HG03060 (cell line): ENCODE measurements around the gene ARHGAP36.

ENCODE experiments used
- ATAC-seq: cut with Tn5 transposase; IDR thresholded peaks from one replicate; pipeline ENCODE4 v1.9.1; 2021; ENCODE audit warnings: low read depth, moderate number of reproducible peaks; ENCODE audit not compliant: unreplicated experiment

The ARHGAP36 gene

DNA sequence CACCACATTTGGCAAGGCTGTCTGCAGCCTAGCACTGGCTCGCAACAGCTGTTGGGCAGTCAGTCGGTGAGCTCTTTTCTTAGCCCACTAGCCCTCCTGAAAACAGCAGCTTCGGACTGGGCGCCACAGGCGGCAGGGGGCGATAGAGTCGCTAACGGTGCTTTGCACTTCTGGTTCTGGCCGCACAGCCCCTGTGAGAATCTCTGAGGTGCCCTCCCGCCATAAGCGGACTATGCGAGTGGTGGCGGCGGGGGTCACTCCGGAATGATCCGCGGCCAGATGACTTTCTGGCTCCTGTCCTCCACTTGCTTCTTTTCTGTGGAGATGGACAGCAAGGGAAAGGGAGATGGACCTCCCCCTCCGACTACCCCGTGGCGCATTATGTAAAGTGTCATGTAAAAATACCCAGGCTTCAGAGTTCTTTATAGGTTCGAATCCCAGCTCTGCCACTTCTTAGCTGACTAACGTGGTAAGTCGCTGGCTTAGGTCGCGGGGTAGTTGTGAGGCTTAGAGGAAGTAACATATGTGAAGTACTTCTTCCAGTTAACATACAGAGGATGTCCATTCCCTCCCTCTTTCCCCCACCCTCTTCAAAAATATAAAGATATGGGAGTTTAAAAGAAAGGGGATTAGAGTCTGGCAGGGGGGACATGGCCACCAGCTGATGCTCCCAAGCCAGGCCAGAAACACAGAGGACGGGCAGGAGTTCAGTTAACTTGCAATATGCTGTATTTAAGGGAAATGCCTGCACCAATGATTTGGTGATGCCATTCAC, 11.0 kb downstream of the ARHGAP36 start:
- no peak for ATAC-seq

DNA sequence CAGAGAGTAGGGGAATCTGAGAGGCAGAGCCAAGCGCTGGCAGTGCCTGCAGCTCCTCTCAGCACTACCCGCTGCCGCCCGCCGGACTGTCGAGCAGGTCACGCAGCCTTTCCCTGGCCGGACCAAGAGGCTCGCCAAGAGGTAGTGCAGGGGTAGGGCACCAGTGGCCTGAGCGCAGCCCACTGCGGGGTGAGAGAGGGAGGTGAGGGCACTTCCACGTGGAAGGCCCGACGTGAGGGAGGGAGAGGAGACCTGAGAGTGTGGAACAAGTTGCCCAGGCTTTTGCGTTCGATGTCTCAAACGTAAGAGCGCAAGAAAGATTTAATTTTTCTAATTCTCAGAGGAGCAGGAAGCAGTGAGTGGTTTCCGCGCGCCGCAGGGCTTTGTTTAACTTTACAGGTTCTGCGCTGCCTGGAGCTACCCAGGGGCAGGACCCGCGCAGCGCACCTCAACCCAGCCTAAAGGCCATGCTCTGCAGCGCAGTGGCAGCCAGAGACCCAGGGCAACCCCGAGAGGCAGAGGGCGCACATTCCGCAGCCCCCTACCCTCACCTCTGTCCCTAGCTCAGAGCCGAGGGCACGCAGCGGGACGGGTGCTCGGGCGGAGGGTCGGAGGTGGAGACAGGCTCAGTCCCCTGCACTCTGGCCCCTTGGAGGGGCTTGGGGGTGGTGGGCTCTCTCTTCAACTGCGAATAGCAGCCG, 14.9 kb downstream of the ARHGAP36 start:
- ATAC-seq, result no peak

DNA sequence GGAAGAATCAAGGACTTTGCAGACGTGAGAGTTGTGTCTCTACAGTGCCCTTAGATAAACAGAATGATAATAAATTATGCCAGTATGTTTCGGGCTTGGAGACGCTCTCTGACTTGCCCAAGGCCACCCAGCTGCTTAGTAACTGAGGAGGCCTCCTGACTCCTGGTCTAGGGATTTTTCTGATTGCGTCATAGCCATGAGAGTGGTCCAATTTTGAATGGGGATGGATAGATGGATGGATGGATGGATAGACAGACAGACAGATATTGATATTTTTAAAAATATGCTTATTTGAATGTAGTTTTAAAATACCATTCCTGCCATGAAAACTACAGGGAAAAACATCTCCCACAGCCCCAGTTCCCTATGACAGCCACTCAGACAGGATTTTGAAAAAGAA, 15.5 kb downstream of the ARHGAP36 start:
- ATAC-seq, result no peak

DNA sequence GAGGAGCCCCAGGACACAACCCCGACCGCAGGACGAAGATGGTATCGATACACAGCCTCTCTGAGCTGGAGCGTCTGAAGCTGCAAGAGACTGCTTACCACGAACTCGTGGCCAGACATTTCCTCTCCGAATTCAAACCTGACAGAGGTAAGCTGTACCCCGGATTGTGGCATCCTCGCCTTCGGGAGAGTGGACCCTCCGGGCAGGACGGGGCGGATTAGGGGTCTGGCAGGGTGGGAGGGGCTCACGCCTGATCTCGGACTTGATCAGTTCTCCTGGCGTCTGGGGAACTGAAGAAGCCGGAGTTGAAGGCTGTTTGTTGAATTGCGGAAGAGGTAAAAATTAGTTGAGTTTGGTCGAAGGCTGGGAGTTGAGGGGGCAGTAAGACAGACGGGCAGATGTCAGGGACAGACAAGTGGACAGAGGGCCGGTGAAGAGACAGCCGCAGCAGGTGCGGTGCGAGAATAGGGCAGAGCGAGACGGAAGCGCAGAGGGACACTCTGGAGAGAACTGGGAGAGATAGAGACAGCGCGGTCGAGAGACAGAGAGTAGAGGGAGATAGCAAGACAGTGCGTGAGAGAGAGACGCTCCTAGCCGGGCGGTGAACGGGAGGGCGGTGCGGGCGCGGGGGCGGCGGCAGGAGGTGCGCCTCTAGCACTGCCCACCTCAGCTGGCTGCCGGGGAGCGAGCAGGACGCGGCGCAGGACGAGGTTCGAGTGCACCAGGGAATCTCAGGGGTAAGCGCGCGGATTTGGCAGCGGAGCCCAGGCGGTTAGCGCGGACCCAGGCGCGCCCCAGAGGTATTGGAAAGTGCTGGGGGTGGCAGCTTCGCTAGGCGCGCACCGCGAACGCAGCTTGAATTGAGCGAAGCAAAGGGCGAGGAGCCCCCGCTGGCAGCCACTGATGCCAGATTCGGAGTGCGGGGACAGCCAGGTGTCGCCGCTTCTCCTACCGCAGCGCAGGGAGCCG, 23.9 kb downstream of the ARHGAP36 start:
- no peak for ATAC-seq

DNA sequence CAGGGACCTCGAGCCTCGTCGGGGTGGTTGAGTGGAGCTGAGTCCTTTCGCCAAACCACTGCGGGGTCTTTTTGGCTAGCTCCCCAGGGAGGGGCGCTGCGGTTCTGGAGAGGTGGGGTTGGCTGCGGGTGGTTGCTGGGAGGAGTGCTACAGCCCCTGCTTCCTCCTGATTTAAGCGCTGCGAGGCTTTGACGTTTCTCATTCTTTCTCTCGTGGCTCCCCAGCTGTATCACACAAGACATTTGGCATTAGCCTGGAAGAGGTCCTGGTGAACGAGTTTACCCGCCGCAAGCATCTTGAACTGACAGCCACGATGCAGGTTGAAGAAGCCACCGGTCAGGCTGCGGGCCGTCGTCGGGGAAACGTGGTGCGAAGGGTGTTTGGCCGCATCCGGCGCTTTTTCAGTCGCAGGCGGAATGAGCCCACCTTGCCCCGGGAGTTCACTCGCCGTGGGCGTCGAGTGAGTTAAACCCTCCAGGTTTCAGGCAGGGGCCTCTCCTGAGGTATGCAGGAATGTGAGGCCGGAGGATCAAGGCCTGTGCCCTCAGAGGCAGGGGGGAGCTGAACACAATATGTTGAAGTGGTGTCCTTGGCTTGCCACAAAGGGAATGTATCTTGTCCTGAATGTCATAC, 25.5 kb downstream of the ARHGAP36 start:
- ATAC-seq, result no peak

DNA sequence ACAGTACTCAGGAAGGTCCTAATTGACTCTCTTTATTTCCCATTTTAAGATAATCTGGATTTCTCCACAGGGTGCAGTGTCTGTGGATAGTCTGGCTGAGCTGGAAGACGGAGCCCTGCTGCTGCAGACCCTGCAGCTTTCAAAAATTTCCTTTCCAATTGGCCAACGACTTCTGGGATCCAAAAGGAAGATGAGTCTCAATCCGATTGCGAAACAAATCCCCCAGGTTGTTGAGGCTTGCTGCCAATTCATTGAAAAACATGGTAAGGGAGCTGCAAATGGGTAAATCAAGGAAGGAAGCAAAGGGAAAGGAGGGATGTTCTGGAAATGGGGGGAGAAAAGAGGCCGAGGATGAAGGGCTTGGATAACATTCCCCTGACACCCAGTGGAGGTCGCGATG, 26.0 kb downstream of the ARHGAP36 start:
- no peak for ATAC-seq

DNA sequence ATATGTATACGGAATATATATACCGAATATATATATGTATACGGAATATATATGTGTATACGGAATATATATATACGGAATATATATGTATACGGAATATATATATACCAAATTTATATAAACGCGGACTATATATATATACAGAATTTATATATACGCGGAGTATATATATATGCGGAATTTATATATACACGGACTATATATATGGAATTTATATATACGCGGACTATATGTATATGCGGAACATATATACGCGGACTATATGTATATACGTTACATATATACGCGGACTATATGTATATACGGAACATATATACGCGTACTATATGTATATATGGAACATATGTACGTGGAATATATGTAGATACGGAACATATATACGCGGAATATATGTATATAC, 78.6 kb downstream of the ARHGAP36 start:
- ATAC-seq, result no peak

DNA sequence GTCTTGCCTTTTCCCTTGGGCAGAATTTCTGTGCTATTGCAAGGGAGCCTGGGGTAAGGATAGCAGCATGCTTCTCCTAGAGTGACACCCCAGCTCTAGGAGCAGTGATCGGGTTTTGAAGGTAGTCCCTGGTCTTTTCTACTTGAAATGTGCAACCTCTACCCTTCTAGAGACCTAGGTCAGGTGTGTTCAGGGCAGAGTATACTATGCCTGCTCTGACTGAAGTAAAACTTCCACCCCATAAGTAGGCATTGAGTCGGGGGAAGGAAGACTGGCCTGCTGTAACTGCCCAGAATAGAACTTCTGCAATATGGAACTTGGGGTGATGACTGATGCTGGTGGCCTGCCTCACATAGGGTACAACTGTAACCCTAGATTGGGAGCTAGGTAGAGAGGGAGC, 80.9 kb downstream of the ARHGAP36 start:
- ATAC-seq, result no peak
